Upper lobe of left lung (tissue), 4 donors: ENCODE data around the gene OTUD7B.

ENCODE experiments used
- CTCF ChIP-seq, 6 experiments: fragments of 450-650 bp in 4 of 6; fragments of 200-600 bp in 2 of 6; sonication (generic) in 2 of 6; IDR thresholded peaks; one replicate each; pipeline ENCODE4 v1.5.1; 2016 to 2019; ENCODE audit warnings: antibody characterized with exemption in 6 of 6
- POLR2A ChIP-seq, 4 donors: fragments of 450-650 bp; IDR thresholded peaks; one replicate each; pipeline ENCODE4 v1.5.1; 2016 to 2017; ENCODE audit warnings: antibody characterized with exemption in 4 of 4, mild to moderate bottlenecking in 2 of 4
- POLR2AphosphoS5 ChIP-seq, 2 donors: sonication (generic); formaldehyde crosslinking; IDR thresholded peaks; one replicate each; pipeline ENCODE4 v1.5.1; 2017; ENCODE audit warnings: antibody characterized with exemption in 2 of 2

DNA sequence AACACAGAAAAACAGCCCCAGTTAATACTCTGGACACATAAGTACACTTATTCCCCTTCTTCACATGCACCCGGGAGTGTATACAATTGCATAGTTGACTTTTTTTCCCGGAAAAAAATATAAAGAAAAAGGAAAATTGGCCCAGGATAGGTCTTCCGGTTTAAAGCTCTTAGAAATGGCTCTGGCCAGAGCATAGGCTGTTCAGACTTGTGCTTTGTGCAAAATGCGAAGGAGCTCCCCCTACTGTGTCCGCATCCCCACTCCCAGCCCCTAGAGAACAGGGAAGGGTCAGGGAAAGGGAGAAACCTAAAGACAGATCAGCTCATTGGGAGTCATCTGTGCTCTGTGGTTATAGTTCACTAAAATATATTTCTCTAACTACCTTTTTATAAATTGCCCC, 68.3 kb downstream of the OTUD7B start:
- TF ChIP-seq CTCF (IDR thresholded peaks at IDR 0.05) (peak in 1 of 6 experiments; percentile 23), POLR2A (IDR thresholded peaks at IDR 0.05) (no peak), POLR2AphosphoS5 (IDR thresholded peaks at IDR 0.05) (no peak)
